ENCODE results near the gene CEP55.

GRCh38 chr10:93550606-93551005 is 54.2 kb downstream of the CEP55 start:
- TF ChIP-seq CTCF (IDR thresholded peaks at IDR 0.05; ENCODE audit: low read length): no peak
- TF ChIP-seq EZH2 (IDR thresholded peaks at IDR 0.05; ENCODE audit: borderline replicate concordance, low read length): no peak

All from OCI-LY1 (cell line).